Keratinocyte (primary cell): ENCODE measurements around the gene GALNS. TPM values are rescaled to one million over a fixed set of nuclear protein-coding genes. Genes with fewer than 3 reads are reported as not detected.

Experiments used
- DNase-seq: peaks from one replicate; pipeline ENCODE4 v3.0.0-alpha.2; 2011; ENCODE audit warnings: low read depth, missing footprints, low spot score
- FAIRE-seq: peaks from 2 replicates; lab custom pipeline; 2011; peaks lifted over from hg19 to GRCh38; lab: Jason Lieb, UNC
- H2AFZ ChIP-seq: 2 replicates; pipeline ENCODE4 v1.6.0; 2012; ENCODE audit warnings: low read length, control low read depth, inconsistent platforms; ENCODE audit not compliant: control insufficient read depth
- H3K27ac ChIP-seq: 2 replicates; pipeline ENCODE4 v1.5.1; 2011; ENCODE audit warnings: low read length; ENCODE audit not compliant: control insufficient read depth, insufficient read depth
- H3K27me3 ChIP-seq: 3 replicates; pipeline ENCODE4 v1.6.0; 2011; ENCODE audit warnings: low read length; ENCODE audit not compliant: control insufficient read depth, insufficient read depth; ENCODE audit errors: extremely low read depth
- H3K36me3 ChIP-seq, 2 experiments: 2 replicates in 1 of 2; 3 replicates in 1 of 2; pipeline ENCODE4 v1.5.1; 2011; ENCODE audit warnings: low read length in 2 of 2, mild to moderate bottlenecking in 1 of 2; ENCODE audit not compliant: control insufficient read depth in 2 of 2, insufficient read depth in 2 of 2; ENCODE audit errors: extremely low read depth in 1 of 2
- H3K4me1 ChIP-seq: 3 replicates; pipeline ENCODE4 v1.5.1; 2011; ENCODE audit warnings: low read length; ENCODE audit not compliant: control insufficient read depth, insufficient read depth; ENCODE audit errors: extremely low read depth
- H3K4me2 ChIP-seq: 3 replicates; pipeline ENCODE4 v1.6.0; 2011; ENCODE audit warnings: low read depth, low read length; ENCODE audit not compliant: control insufficient read depth, insufficient read depth; ENCODE audit errors: extremely low read depth
- H3K4me3 ChIP-seq, 3 experiments: fragments of 200-600 bp in 1 of 3; sonication (generic) in 1 of 3; 2 replicates in 2 of 3; 3 replicates in 1 of 3; pipeline ENCODE4 v1.5.1; 2011 to 2016; ENCODE audit warnings: low read length in 3 of 3, mild to moderate bottlenecking in 3 of 3, control low read depth in 2 of 3, inconsistent platforms in 1 of 3, low read depth in 1 of 3, mixed read lengths in 1 of 3, mixed run types in 1 of 3, moderate library complexity in 1 of 3; ENCODE audit not compliant: control insufficient read depth in 2 of 3, insufficient read depth in 2 of 3; ENCODE audit errors: extremely low read depth in 1 of 3
- H3K79me2 ChIP-seq: 2 replicates; pipeline ENCODE4 v1.6.0; 2012; ENCODE audit warnings: low read length; ENCODE audit not compliant: control insufficient read depth, insufficient read depth
- H3K9ac ChIP-seq: 3 replicates; pipeline ENCODE4 v1.6.0; 2011; ENCODE audit warnings: low read length; ENCODE audit not compliant: control insufficient read depth, insufficient read depth; ENCODE audit errors: extremely low read depth
- H3K9me1 ChIP-seq: 3 replicates; pipeline ENCODE4 v1.6.0; 2011; ENCODE audit warnings: low read length; ENCODE audit not compliant: control insufficient read depth, insufficient read depth; ENCODE audit errors: extremely low read depth
- H3K9me3 ChIP-seq: 2 replicates; pipeline ENCODE4 v1.5.1; 2012; ENCODE audit warnings: low read depth, low read length; ENCODE audit not compliant: control insufficient read depth
- H4K20me1 ChIP-seq: 3 replicates; pipeline ENCODE4 v1.6.0; 2011; ENCODE audit warnings: low read length; ENCODE audit not compliant: control insufficient read depth, insufficient read depth; ENCODE audit errors: extremely low read depth
- CTCF ChIP-seq, 3 experiments: IDR thresholded peaks in 1 of 3; conservative IDR thresholded peaks in 1 of 3; optimal IDR thresholded peaks in 1 of 3; 2 replicates in 2 of 3; 3 replicates in 1 of 3; pipeline versions ENCODE3 to v1.5.1; 2011; ENCODE audit warnings: low read length in 3 of 3, mild to moderate bottlenecking in 3 of 3, moderate library complexity in 2 of 3, control low read depth in 1 of 3, inconsistent platforms in 1 of 3; ENCODE audit not compliant: insufficient read depth in 2 of 3; ENCODE audit errors: extremely low read depth in 1 of 3
- EZH2 ChIP-seq: IDR thresholded peaks from one replicate; pipeline ENCODE4 v1.6.1; 2012; ENCODE audit warnings: inconsistent platforms, mild to moderate bottlenecking, low read length, moderate library complexity
- dilution Hi-C: fragments of 300-500 bp; cut with MboI; formaldehyde crosslinking; loops from one replicate; pipeline ENCODE4 v1.7.0; 2020; ENCODE audit warnings: low sequenced_read_pairs; ENCODE audit not compliant: extremely low pct_ligation_motif_present
- polyA plus RNA-seq, 5 experiments: library from polyadenylated mRNA; depleted of rRNA in 3 of 5; stranded (reverse) in 3 of 5; stranded (forward) in 1 of 5; unstranded in 1 of 5; fragments of >200 nt; gene quantifications; 1 replicate in 1 of 5; 2 replicates in 3 of 5; 3 replicates in 1 of 5; pipeline versions ENCODE4 v1.2.1 to v1.2.3, GENCODE V29; 2011 to 2012; ENCODE audit warnings: missing spikeins in 2 of 5, low read depth in 1 of 5, low replicate concordance in 1 of 5

GALNS gene
- polyA plus RNA-seq, 1 donor (not counting 4 experiments of a cell fraction or from before 2014, with no cell fraction given): 8.3 TPM

GRCh38 chr16:88804552-88805339, 52.0 kb downstream of the GALNS start:
- no peaks in the 10 kb centered on the region for H3K27me3 ChIP-seq
- H3K4me1 ChIP-seq: peaks cover 13% of the 10 kb centered on the region
- H3K9me3 ChIP-seq: no peaks in the 10 kb centered on the region
- FAIRE-seq: no peak
- H3K4me2 ChIP-seq: peak overlapping the region; percentile 91
- peak overlapping the region; percentile 64 for H3K9ac ChIP-seq
- no peaks in the 10 kb centered on the region for H3K9me1 ChIP-seq
- DNase-seq: no peak
- H3K4me3 ChIP-seq: peak overlapping the region; percentile 66 to 81 (median 72)
- H3K79me2 ChIP-seq: peaks cover 15% of the 10 kb centered on the region
- no peak overlapping the region for H2AFZ ChIP-seq
- H4K20me1 ChIP-seq: peaks cover 2% of the 10 kb centered on the region
- no peak for TF ChIP-seq EZH2
- TF ChIP-seq CTCF (optimal IDR thresholded peaks at IDR 0.05 in 1 of 3, IDR thresholded peaks at IDR 0.05 in 1 of 3, conservative IDR thresholded peaks at IDR 0.05 in 1 of 3; ENCODE audit: extremely low read depth in 1 of 3, insufficient read depth in 2 of 3, low read length in 3 of 3): no peak
- no peak overlapping the region for H3K27ac ChIP-seq
- dilution Hi-C loops: no loop called here
- peaks cover 9 to 14% of the 10 kb centered on the region in 2 experiments for H3K36me3 ChIP-seq

- H3K27me3 ChIP-seq: no peaks in the 10 kb centered on the region
- H3K9me3 ChIP-seq: no peaks in the 10 kb centered on the region
- peak overlapping the region; percentile 64 for H3K9ac ChIP-seq
- H3K9me1 ChIP-seq: no peaks in the 10 kb centered on the region
- H3K4me3 ChIP-seq: peak overlapping the region; percentile 66 to 81 (median 72)
- peaks cover 3 to 14% of the 10 kb centered on the region in 2 experiments for H3K36me3 ChIP-seq
- dilution Hi-C loops: no loop called here
- no peak overlapping the region for H3K27ac ChIP-seq
- H4K20me1 ChIP-seq: peaks cover 2% of the 10 kb centered on the region
- TF ChIP-seq EZH2 (no peak), CTCF (optimal IDR thresholded peaks at IDR 0.05 in 1 of 3, IDR thresholded peaks at IDR 0.05 in 1 of 3, conservative IDR thresholded peaks at IDR 0.05 in 1 of 3; ENCODE audit: extremely low read depth in 1 of 3, insufficient read depth in 2 of 3, low read length in 3 of 3) (no peak)
- H2AFZ ChIP-seq: no peak overlapping the region
- H3K4me2 ChIP-seq: peak overlapping the region; percentile 91
- no peak for FAIRE-seq
- H3K79me2 ChIP-seq: peaks cover 11% of the 10 kb centered on the region
- no peak for DNase-seq
- H3K4me1 ChIP-seq: peaks cover 11% of the 10 kb centered on the region
Measured at GRCh38 chr16:88804173-88804551, 52.6 kb downstream of the GALNS start.
